Thyroid gland (tissue), 4 donors: ENCODE results near the gene SPNS3. TPM values are rescaled to one million over a fixed set of nuclear protein-coding genes. Genes with fewer than 3 reads are reported as not detected.

Experiments used
- DNase-seq, 2 donors: peaks; one replicate each; pipeline ENCODE4 v3.0.0-alpha.2; 2019
- H3K27ac ChIP-seq, 3 donors: fragments of 200-600 bp; sonication (generic); 1 replicate in 2 of 3; 2 replicates in 1 of 3; pipeline ENCODE4 v1.5.1; 2016 to 2019; ENCODE audit warnings: mild to moderate bottlenecking in 1 of 3, moderate library complexity in 1 of 3
- H3K27me3 ChIP-seq: fragments of 200-600 bp; sonication (generic); one replicate; pipeline ENCODE4 v1.5.1; 2019
- H3K36me3 ChIP-seq, 2 donors: fragments of 200-600 bp; sonication (generic); one replicate each; pipeline ENCODE4 v1.5.1; 2016 to 2019
- H3K4me1 ChIP-seq, 2 donors: fragments of 200-600 bp; sonication (generic); one replicate each; pipeline ENCODE4 v1.5.1; 2017 to 2019
- H3K4me3 ChIP-seq, 3 donors: fragments of 200-600 bp; sonication (generic); replicated peaks in 1 of 3; 1 replicate in 2 of 3; 2 replicates in 1 of 3; pipeline ENCODE4 v1.5.1; 2016; ENCODE audit warnings: mild to moderate bottlenecking in 1 of 3
- H3K9me3 ChIP-seq: fragments of 200-600 bp; sonication (generic); one replicate; pipeline ENCODE4 v1.5.1; 2017
- CTCF ChIP-seq, 6 experiments: fragments of 200-600 bp in 3 of 6; fragments of 450-650 bp in 3 of 6; sonication (generic) in 3 of 6; IDR thresholded peaks; one replicate each; pipeline ENCODE4 v1.5.1; 2016 to 2019; ENCODE audit warnings: antibody characterized with exemption in 6 of 6, mild to moderate bottlenecking in 2 of 6, inconsistent platforms in 1 of 6, moderate library complexity in 1 of 6
- POLR2A ChIP-seq, 2 donors: fragments of 450-650 bp; IDR thresholded peaks; one replicate each; pipeline ENCODE4 v1.6.1; 2017; ENCODE audit warnings: antibody characterized with exemption in 2 of 2, mild to moderate bottlenecking in 2 of 2, moderate library complexity in 1 of 2
- WGBS, 2 donors: methylation state at CpG; one replicate each; pipeline ENCODE4 v1.1.5; 2017; 5-methylcytosine and 5-hydroxymethylcytosine counted together
- intact Hi-C: fragments of 100-400 bp; cut with DNase I; formaldehyde crosslinking; loops from one replicate; pipeline ENCODE4 v1.15.1; 2023
- total RNA-seq, 4 donors: library from RNA; depleted of rRNA; stranded (reverse); fragments of >200 nt; gene quantifications; one replicate each; pipeline ENCODE4 v1.2.3, GENCODE V29; 2016

SPNS3 gene, protein sequence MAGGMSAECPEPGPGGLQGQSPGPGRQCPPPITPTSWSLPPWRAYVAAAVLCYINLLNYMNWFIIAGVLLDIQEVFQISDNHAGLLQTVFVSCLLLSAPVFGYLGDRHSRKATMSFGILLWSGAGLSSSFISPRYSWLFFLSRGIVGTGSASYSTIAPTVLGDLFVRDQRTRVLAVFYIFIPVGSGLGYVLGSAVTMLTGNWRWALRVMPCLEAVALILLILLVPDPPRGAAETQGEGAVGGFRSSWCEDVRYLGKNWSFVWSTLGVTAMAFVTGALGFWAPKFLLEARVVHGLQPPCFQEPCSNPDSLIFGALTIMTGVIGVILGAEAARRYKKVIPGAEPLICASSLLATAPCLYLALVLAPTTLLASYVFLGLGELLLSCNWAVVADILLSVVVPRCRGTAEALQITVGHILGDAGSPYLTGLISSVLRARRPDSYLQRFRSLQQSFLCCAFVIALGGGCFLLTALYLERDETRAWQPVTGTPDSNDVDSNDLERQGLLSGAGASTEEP
- under 1 TPM in 1 of 4 donors, not detected in 3; 0.54 TPM for total RNA-seq

- Histone ChIP-seq H3K36me3 (no peaks in the 10 kb centered on the region), H3K4me1 (no peaks in the 10 kb centered on the region), H3K27ac (no peak within 1 kb of the TSS), H3K4me3 (no peak within 1 kb of the TSS), H3K9me3 (no peaks in the 10 kb centered on the region), H3K27me3 (no peaks in the 10 kb centered on the region)
- 29 to 54% methylated on average over 4 to 11 of the region's 13 CpGs for WGBS, 2 donors
- DNase-seq = no peak
- intact Hi-C loops = no loop called here
- TF ChIP-seq POLR2A (IDR thresholded peaks at IDR 0.05) (no peak), CTCF (IDR thresholded peaks at IDR 0.05) (no peak)
These were observed at the start of gene SPNS3 for GRCh38 chr17:4433515-4434031. TSS of gene SPNS3 (plus strand) at chr17:4433940. CDS start at chr17:4433968, 28 bp downstream.

DNA sequence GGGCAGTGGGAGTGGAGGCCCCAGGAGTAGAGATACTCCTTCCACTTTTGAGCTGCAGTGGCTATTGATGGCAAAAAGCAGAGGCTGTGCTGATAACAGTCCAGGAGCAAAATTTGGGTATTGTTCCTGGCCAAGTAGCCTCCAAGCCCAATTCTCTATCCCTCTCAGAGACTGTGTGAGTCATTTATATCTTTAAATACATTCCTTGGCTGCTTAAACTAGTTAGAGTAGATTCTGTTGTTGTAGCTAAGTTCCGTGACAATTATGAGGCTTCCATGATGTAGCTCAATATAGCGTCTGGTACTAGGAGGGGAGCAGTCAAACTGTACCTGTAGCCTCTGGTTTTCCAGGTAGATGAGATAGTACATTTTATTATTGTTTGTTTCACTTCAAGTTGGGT, 47.3 kb upstream of the SPNS3 start:
- Histone ChIP-seq H3K27ac (no peak overlapping the region), H3K27me3 (no peaks in the 10 kb centered on the region), H3K9me3 (no peaks in the 10 kb centered on the region), H3K4me3 (no peak overlapping the region), H3K4me1 (no peaks in the 10 kb centered on the region), H3K36me3 (no peaks in the 10 kb centered on the region)
- 77 to 88% methylated on average over 2 of the region's 2 CpGs for WGBS, 2 donors
- intact Hi-C loops = no loop called here
- DNase-seq = no peak
- TF ChIP-seq POLR2A (IDR thresholded peaks at IDR 0.05) (no peak), CTCF (IDR thresholded peaks at IDR 0.05) (no peak)

- Histone ChIP-seq H3K9me3 (no peaks in the 10 kb centered on the region), H3K27me3 (no peaks in the 10 kb centered on the region), H3K36me3 (no peaks in the 10 kb centered on the region), H3K4me1 (no peaks in the 10 kb centered on the region), H3K4me3 (no peak overlapping the region), H3K27ac (no peak overlapping the region)
- no peak for DNase-seq
- TF ChIP-seq CTCF (IDR thresholded peaks at IDR 0.05) (no peak), POLR2A (IDR thresholded peaks at IDR 0.05) (no peak)
- 92 to 95% methylated on average over 5 of the region's 5 CpGs for WGBS, 2 donors
- intact Hi-C loops = no loop called here
These were observed 46.6 kb upstream of the SPNS3 start for GRCh38 chr17:4387137-4387536.

DNA sequence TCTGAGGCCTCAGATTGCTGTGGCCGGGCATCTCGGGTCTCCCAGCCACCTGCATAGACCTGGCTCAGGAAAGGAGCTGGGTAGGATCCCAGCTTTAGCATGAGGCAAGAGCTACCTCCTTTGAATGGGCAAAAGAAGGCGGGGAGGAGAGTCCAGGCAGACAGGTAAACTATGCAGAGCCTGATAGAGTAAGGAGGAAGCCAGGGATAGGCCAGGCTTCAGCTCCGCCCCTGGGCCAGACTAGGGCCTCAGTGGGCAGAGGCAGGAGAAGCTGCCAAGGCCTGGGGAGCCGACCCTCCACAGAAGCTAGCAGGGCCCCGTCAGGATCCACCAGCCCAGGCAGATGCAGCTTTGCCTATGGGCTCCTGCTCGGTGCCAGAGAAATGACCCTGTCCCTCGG, 44.7 kb upstream of the SPNS3 start:
- no peaks in the 10 kb centered on the region for H3K27me3 ChIP-seq
- intact Hi-C loops = no loop called here
- H3K4me1 ChIP-seq = no peaks in the 10 kb centered on the region
- H3K27ac ChIP-seq = no peak overlapping the region
- H3K9me3 ChIP-seq = no peaks in the 10 kb centered on the region
- no peak overlapping the region for H3K4me3 ChIP-seq
- no peak for TF ChIP-seq CTCF (IDR thresholded peaks at IDR 0.05)
- no peak for TF ChIP-seq POLR2A (IDR thresholded peaks at IDR 0.05)
- H3K36me3 ChIP-seq = no peaks in the 10 kb centered on the region
- no peak for DNase-seq
- 64% methylated on average over 8 of the region's 8 CpGs for WGBS, 2 donors

DNA sequence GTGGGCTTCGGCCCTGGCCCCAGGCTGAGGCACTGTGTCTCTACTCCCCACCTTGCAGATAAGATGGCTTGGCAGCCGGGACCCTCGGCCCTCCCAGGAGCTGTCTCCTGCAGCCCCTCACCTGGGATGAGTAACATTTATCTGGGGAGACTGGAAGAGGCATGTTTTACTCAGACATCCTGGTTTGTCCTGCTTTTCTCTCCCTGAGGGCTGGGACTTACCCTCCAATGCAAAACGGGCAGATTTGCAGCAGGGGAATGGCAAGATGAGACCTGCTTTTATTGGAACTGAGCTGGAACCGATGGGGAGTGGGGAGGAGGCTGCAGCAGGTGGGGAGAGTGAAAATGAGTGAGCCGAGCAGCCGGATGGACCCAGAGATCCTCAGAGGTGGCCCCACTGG, 39.9 kb upstream of the SPNS3 start:
- intact Hi-C loops = no loop called here
- DNase-seq = no peak
- no peaks in the 10 kb centered on the region for H3K9me3 ChIP-seq
- H3K27me3 ChIP-seq = no peaks in the 10 kb centered on the region
- no peaks in the 10 kb centered on the region for H3K36me3 ChIP-seq
- TF ChIP-seq CTCF (IDR thresholded peaks at IDR 0.05) (no peak), POLR2A (IDR thresholded peaks at IDR 0.05) (no peak)
- no peak overlapping the region for H3K27ac ChIP-seq
- H3K4me3 ChIP-seq = no peak overlapping the region
- no peaks in the 10 kb centered on the region for H3K4me1 ChIP-seq
- WGBS, 2 donors = 63 to 67% methylated on average over 7 of the region's 7 CpGs
